GM19193 (cell line): ENCODE data around the gene CREG1.

Source experiments
- POLR2A ChIP-seq: IDR thresholded peaks from 4 replicates; pipeline ENCODE4 v1.6.1; 2011; ENCODE audit not compliant: insufficient read depth, insufficient read length; ENCODE audit errors: extremely low read depth

Gene CREG1

GRCh38 chr1:167524651-167525050, 28.9 kb downstream of the CREG1 start:
- TF ChIP-seq POLR2A: no peak

- no peak for TF ChIP-seq POLR2A
Measured at GRCh38 chr1:167522246-167522645, 31.3 kb downstream of the CREG1 start.

GRCh38 chr1:167520711-167521206, 32.8 kb downstream of the CREG1 start:
- TF ChIP-seq POLR2A: no peak

GRCh38 chr1:167518331-167518700, 35.2 kb downstream of the CREG1 start, which contains the start of gene CD247:
Gene CD247, minus strand, starts transcription at chr1:167518529. Its CDS starts 64 bp downstream, at chr1:167518465.
- no peak for TF ChIP-seq POLR2A

DNA sequence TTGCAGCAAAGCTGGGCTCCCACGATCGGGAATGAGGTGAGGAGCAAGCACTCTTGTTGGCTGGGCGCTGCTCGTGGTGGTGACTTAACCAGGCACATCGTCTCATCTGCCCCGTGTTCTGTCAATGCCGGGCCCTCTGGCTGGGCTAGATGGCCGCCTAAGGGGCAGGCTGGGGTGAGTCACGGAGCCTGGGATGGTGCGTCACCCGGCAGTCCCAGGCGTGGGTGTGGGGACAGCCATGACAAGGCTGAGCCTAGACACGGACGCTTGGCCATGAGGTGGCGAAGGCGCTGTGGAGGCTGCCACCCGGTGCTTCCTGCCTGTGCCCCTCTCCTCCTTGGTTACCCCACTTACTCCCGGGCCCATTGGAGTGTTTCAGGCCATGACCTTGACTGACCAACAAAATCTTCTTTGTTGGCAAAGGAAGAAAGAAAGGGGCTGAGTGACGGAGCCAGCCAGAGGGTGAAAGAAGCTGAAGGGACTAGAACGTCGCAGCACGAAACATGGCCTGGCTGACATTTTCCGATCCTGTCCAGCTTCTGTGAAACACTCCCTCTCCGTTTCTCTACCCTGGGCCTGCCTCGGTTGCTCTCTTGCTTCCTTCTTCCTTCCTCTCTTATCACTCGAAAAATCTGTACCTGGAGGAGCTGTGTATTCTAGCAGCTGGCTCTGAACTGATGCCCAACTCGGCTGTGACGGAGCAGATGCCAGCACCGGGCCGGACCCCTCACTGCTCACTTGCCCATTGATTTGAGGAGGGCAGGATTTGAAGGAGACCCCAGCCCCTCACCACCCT, 35.8 kb downstream of the CREG1 start:
- TF ChIP-seq POLR2A: no peak

DNA sequence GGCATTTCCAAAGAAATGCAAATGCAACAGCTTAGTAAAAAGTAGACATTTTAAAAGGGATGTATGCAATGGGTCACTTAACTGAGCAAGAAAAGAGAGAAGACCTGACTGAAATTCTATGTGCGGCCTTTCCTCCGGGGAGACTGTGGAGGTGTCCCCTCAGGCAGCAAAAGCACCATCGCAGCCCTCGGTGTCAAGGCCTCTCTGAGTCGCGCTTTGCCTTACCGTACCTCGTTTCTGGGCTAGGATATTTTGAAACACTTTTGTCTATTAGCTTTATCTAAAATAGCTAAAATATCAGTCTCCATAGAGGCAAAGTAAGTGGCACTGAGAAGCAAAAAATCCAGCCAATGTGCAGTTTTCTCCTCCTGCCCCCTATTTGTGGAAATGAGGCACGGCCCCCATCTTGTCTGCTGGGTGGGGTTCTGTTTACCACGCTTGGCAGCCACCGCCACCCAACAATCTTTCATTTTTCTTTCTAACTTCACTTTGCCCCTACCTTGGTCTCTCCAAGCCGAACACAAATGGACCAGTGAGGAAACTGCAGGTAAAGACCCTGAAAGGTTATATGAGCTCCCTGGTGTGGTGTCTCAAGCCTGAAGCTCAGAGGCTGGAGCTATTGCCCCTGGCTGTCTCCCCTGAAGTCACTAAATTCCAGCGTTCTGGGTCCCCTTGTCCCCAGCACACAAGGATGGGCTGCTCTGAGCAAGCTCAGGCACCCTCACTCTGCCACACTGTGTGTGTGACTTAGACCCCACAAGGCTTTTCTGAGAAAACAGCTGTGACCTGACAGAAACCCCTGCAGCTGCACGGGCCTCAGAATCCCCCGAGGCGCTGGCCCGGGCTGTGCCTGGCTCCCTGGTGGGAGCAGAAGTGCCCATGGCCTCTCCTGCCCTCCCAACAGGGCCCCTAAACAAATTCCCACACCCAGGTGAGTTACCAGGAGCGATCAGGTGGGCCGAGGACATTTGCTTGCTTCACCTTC, 36.9 kb downstream of the CREG1 start:
- TF ChIP-seq POLR2A: no peak

DNA sequence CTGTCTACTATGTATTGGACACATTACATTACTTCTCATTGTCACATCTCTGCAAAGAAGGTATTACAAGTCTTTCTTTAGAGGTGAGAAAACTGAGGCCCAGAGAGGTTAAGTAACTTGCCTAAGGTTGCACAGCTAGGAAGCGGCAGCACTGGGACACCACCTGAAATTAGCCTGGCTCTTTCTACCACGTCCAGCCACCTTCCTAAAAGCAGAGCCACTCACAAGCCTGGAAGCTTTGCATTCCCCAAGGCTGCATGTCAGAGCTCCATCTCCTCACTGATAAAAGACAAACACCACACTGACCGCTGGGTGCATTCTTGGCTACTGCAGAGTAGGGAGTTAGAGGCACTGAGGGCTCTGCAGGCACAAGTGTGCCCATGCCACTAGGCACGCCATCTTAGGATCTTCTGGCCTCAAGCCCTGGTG, 37.7 kb downstream of the CREG1 start:
- no peak for TF ChIP-seq POLR2A

DNA sequence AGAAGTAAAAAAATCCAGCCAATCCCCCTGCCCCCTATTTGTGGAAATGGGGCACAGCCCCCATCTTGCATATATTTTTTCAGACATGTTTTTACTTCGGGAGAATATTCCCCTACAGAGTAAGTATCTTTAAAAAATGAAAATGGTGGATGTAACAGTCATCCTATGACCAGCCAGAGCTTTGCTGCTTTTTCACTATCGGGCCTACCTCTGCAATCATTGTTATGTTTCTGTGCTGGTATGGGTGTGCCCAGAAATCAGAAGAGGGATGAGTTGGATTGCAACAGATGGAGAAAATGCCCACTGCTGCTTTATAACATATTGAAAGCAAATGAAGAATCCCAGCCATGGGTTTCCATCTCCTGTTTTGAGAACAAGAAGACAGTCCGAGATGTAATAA, 38.1 kb downstream of the CREG1 start:
- TF ChIP-seq POLR2A: no peak

DNA sequence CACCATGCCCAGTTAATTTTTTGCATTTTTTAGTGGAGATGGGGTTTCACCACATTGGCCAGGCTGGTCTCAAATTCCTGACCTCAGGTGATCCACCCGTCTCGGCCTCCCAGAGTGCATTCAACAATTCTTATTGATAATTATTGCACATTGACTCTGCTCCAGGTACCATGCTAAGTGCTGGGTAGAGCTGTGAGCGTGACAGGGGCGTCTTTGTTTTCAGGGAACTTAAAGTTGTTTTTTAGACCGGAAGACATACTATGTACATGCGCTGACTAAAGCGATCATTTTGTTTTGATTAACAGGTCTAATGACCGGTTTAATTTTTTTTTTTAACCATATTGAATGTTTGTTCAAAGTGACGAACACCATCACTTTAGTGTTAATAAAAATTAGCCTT, 39.3 kb downstream of the CREG1 start:
- TF ChIP-seq POLR2A: no peak

DNA sequence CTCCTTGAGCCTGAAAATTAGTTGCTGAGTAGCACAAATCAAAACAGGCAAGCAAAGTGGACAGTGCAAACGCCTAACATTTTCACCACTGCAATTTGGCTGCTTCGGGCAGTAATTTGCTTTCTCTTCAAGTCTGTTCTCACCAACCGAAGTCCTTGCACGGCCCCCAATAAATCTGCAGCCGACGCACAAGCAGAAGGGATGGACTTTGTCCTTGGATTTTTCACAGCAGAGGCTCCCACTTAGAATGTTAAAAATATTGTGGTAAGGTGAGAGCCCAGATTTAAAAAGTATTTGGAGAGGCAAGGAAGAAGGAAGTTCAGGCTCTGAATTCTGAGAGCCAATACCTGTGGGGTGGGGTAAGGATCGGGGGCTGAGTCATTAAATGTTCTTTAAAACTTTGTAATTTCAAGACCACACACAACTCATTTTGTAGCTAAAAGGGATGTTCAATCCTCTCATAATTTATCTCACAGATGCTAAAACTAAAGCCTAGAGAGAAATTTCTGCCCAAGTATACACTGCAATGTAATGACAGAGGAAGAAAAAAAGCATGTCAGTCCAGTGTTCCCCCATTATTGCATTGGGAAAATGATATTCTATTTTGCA, 41.4 kb downstream of the CREG1 start:
- no peak for TF ChIP-seq POLR2A

- TF ChIP-seq POLR2A: no peak
Measured at GRCh38 chr1:167511374-167511986, 42.1 kb downstream of the CREG1 start.

- TF ChIP-seq POLR2A: no peak
Measured at GRCh38 chr1:167510881-167511280, 42.7 kb downstream of the CREG1 start.

- TF ChIP-seq POLR2A: no peak
Measured at GRCh38 chr1:167510244-167510643, 43.3 kb downstream of the CREG1 start.

DNA sequence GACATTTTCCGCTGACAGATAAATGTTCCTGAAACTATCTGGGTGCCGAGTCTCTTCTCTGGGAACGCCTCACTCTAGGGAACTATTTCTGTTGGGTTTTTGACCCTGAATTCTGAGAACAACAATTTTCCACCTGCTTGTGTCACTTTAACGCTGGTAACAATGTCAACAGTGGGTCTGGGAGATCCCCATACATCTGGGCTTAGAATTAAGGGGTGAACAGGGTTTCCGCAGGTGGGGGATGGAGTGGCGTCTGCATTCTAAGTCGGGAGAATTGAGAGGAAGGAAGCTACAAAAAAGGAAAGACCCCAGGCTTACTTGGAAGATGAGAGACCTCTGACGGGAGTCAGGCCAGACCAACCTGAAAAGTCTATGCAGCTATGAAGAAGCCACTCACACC, 44.0 kb downstream of the CREG1 start:
- TF ChIP-seq POLR2A: no peak

DNA sequence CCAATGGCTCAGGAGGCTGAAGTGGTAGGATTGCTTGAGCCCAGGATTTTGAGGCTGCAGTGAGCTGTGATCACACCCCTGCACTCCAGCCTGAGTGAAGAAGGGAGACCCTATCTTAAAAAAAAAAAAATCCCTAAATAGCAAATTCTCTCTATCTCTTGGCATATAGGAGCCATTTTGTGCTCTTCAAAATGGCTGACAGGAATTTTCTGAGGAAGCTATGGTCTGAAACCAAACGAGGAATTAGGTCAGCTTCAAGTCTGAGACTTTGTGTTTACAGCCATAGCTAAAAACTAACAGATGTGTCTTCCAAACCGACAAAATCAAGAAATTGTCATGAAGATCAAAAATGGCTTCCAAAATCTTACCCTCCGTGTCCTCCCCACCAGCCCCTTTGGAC, 45.8 kb downstream of the CREG1 start:
- no peak for TF ChIP-seq POLR2A

GRCh38 chr1:167504467-167504827, 49.1 kb downstream of the CREG1 start:
- TF ChIP-seq POLR2A: no peak
